SK-N-SH (cell line): Measurements from ENCODE around the gene TMEM243. TPM values are rescaled to one million over a fixed set of nuclear protein-coding genes. Genes with fewer than 3 reads are reported as not detected.

Experiments used
- CTCF ChIA-PET: fragments of 300-600, 350-600 bp; formaldehyde crosslinking; extraction: SDS; loops from one replicate; lab custom pipeline; 2021; lab: Yijun Ruan, JAX
- POLR2A ChIA-PET: fragments of 350-600 bp; sonication (Branson Sonifier 250); formaldehyde crosslinking; extraction: SDS; loops from one replicate; lab custom pipeline; 2020; ENCODE audit warnings: antibody characterized with exemption, inconsistent platforms; lab: Yijun Ruan, JAX
- DNase-seq: peaks from one replicate; pipeline ENCODE4 v3.0.0; 2012
- H2AFZ ChIP-seq: fragments of 200-600 bp; sonication (generic); 2 replicates; pipeline ENCODE4 v1.8.1; 2016; ENCODE audit warnings: antibody characterized with exemption, mild to moderate bottlenecking, low read depth
- H3F3A ChIP-seq: fragments of 200-600 bp; sonication (generic); replicated peaks from 2 replicates; pipeline ENCODE3; 2016; ENCODE audit warnings: antibody characterized with exemption, mild to moderate bottlenecking; ENCODE audit not compliant: insufficient read depth
- H3K27ac ChIP-seq, 2 experiments: fragments of 200-500 bp in 1 of 2; fragments of 200-600 bp in 1 of 2; sonication (Bioruptor generic) in 1 of 2; sonication (generic), shearing (Covaris generic) in 1 of 2; 2 replicates each; pipeline versions ENCODE4 v1.5.1 to v1.6.1; 2014 to 2016; ENCODE audit warnings: low read depth in 2 of 2, inconsistent platforms in 1 of 2, low read length in 1 of 2, mild to moderate bottlenecking in 1 of 2, mixed read lengths in 1 of 2
- H3K27me3 ChIP-seq: fragments of 200-600 bp; sonication (generic), shearing (Covaris generic); 2 replicates; pipeline ENCODE4 v1.6.1; 2016; ENCODE audit warnings: mixed run types; ENCODE audit not compliant: insufficient read depth
- H3K36me3 ChIP-seq, 2 experiments: fragments of 200-500 bp in 1 of 2; fragments of 200-600 bp in 1 of 2; sonication (Bioruptor generic) in 1 of 2; sonication (generic) in 1 of 2; replicated peaks in 1 of 2; 2 replicates each; pipeline versions ENCODE3 to v1.5.1; 2014 to 2016; ENCODE audit warnings: low read length in 1 of 2, mild to moderate bottlenecking in 1 of 2; ENCODE audit not compliant: insufficient read depth in 2 of 2, control insufficient read depth in 1 of 2
- H3K4me1 ChIP-seq, 2 experiments: fragments of 200-500 bp in 1 of 2; fragments of 200-600 bp in 1 of 2; sonication (Bioruptor generic) in 1 of 2; sonication (generic), shearing (Covaris generic) in 1 of 2; 2 replicates each; pipeline versions ENCODE4 v1.5.1 to v1.6.1; 2014 to 2016; ENCODE audit warnings: low read depth in 1 of 2, low read length in 1 of 2, mixed run types in 1 of 2; ENCODE audit not compliant: insufficient read depth in 2 of 2, control insufficient read depth in 1 of 2
- H3K4me2 ChIP-seq: fragments of 200-600 bp; sonication (generic), shearing (Covaris generic); 2 replicates; pipeline ENCODE4 v1.6.1; 2017; ENCODE audit warnings: mixed run types
- H3K4me3 ChIP-seq, 2 experiments: fragments of 200-500 bp in 1 of 2; fragments of 200-600 bp in 1 of 2; sonication (Bioruptor generic) in 1 of 2; sonication (generic), shearing (Covaris generic) in 1 of 2; 2 replicates each; pipeline versions ENCODE4 v1.5.1 to v1.8.1; 2014 to 2016; ENCODE audit warnings: low read depth in 2 of 2, inconsistent platforms in 1 of 2, low read length in 1 of 2, mild to moderate bottlenecking in 1 of 2, mixed read lengths in 1 of 2, moderate library complexity in 1 of 2
- H3K79me2 ChIP-seq: fragments of 200-600 bp; sonication (generic); 2 replicates; pipeline ENCODE4 v1.8.1; 2017; ENCODE audit warnings: mild to moderate bottlenecking; ENCODE audit not compliant: insufficient read depth
- H3K9ac ChIP-seq: fragments of 200-600 bp; sonication (generic); 2 replicates; pipeline ENCODE4 v1.6.1; 2017; ENCODE audit warnings: mixed run types
- H3K9me2 ChIP-seq: fragments of 200-600 bp; sonication (generic); 2 replicates; pipeline ENCODE4 v1.6.1; 2017; ENCODE audit warnings: mixed run types
- H3K9me3 ChIP-seq: fragments of 200-600 bp; sonication (generic); 2 replicates; pipeline ENCODE4 v1.6.1; 2017; ENCODE audit warnings: mixed run types, mild to moderate bottlenecking, moderate library complexity
- H4K20me1 ChIP-seq: fragments of 200-600 bp; sonication (generic); 2 replicates; pipeline ENCODE4 v1.6.1; 2017; ENCODE audit warnings: mild to moderate bottlenecking, mixed run types; ENCODE audit not compliant: insufficient read depth
- EZH2phosphoT487 ChIP-seq: fragments of 200-600 bp; sonication (generic); IDR thresholded peaks from 2 replicates; pipeline ENCODE4 v1.6.1; 2017; ENCODE audit warnings: low read depth, mixed run types, mild to moderate bottlenecking, antibody characterized with exemption, moderate library complexity, borderline replicate concordance
- FOSL2 ChIP-seq: IDR thresholded peaks from 2 replicates; pipeline ENCODE4 v1.4.0; 2012; ENCODE audit warnings: low read depth, mild to moderate bottlenecking, moderate library complexity, borderline replicate concordance
- FOXJ3 ChIP-seq: sonication (generic); formaldehyde crosslinking; IDR thresholded peaks from 2 replicates; pipeline ENCODE4 v1.5.1; 2020; ENCODE audit warnings: mild to moderate bottlenecking, missing genetic modification reagents
- GABPA ChIP-seq: IDR thresholded peaks from 2 replicates; pipeline ENCODE4 v1.4.0; 2012; ENCODE audit warnings: low read depth, mild to moderate bottlenecking
- GATA2 ChIP-seq: sonication (generic); formaldehyde crosslinking; IDR thresholded peaks from 2 replicates; pipeline ENCODE4 v1.5.0; 2020; ENCODE audit warnings: mild to moderate bottlenecking, missing genetic modification reagents
- JUND ChIP-seq: IDR thresholded peaks from 2 replicates; pipeline ENCODE4 v1.4.0; 2012
- MEF2A ChIP-seq: IDR thresholded peaks from 2 replicates; pipeline ENCODE4 v1.4.0; 2012; ENCODE audit warnings: low read depth, borderline replicate concordance
- NFIC ChIP-seq: IDR thresholded peaks from 2 replicates; pipeline ENCODE4 v1.4.0; 2012; ENCODE audit warnings: borderline replicate concordance
- NRF1 ChIP-seq: IDR thresholded peaks from 2 replicates; pipeline ENCODE4 v1.6.1; 2012; ENCODE audit warnings: low read depth, mild to moderate bottlenecking, low read length
- POLR2AphosphoS5 ChIP-seq: IDR thresholded peaks from 2 replicates; pipeline ENCODE4 v1.6.1; 2012; ENCODE audit warnings: low read depth, low read length
- RFX5 ChIP-seq: IDR thresholded peaks from 2 replicates; pipeline ENCODE4 v1.6.1; 2012; ENCODE audit warnings: mild to moderate bottlenecking, improper control_type of control experiment, low read length
- SMC3 ChIP-seq: IDR thresholded peaks from 2 replicates; pipeline ENCODE4 v1.6.1; 2012; ENCODE audit warnings: low read depth, low read length, improper control_type of control experiment
- TAF1 ChIP-seq: IDR thresholded peaks from 2 replicates; pipeline ENCODE4 v1.6.1; 2012; ENCODE audit warnings: low read depth, mild to moderate bottlenecking, low read length, moderate library complexity, borderline replicate concordance
- TEAD4 ChIP-seq: IDR thresholded peaks from 2 replicates; pipeline ENCODE4 v1.4.0; 2012; ENCODE audit warnings: mild to moderate bottlenecking, borderline replicate concordance; ENCODE audit not compliant: insufficient read depth
- WGBS: methylation state at CpG from one replicate; pipeline ENCODE4 v1.1.6; 2017; ENCODE audit warnings: low lambda C conversion rate; 5-methylcytosine and 5-hydroxymethylcytosine counted together
- polyA plus RNA-seq, 3 experiments: library from polyadenylated mRNA; depleted of rRNA; stranded (reverse); fragments of >200 nt; gene quantifications; 2 replicates each; pipeline ENCODE4 v1.2.3, GENCODE V29; 2012
- TF ChIP-seq, protein P1 (sequence below): IDR thresholded peaks from 2 replicates; pipeline ENCODE4; 2012
- TF ChIP-seq, protein P2 (sequence below): fragments of 150-350 bp; IDR thresholded peaks from 2 replicates; pipeline ENCODE4 v1.6.1; 2017; ENCODE audit warnings: antibody characterized with exemption, low read length, low read depth, borderline replicate concordance
- TF ChIP-seq, protein P3 (sequence below): fragments of 150-350 bp; IDR thresholded peaks from 2 replicates; pipeline ENCODE4 v1.6.1; 2016; ENCODE audit warnings: mild to moderate bottlenecking, low read depth, low read length
- TF ChIP-seq, protein P4 (sequence below): IDR thresholded peaks from 2 replicates; pipeline ENCODE4 v1.4.0; 2012; ENCODE audit warnings: low read depth, borderline replicate concordance

TMEM243 gene
- polyA plus RNA-seq, 1 of the 3 experiments (the other 2 are of a cell fraction), result 31.1 TPM

DNA sequence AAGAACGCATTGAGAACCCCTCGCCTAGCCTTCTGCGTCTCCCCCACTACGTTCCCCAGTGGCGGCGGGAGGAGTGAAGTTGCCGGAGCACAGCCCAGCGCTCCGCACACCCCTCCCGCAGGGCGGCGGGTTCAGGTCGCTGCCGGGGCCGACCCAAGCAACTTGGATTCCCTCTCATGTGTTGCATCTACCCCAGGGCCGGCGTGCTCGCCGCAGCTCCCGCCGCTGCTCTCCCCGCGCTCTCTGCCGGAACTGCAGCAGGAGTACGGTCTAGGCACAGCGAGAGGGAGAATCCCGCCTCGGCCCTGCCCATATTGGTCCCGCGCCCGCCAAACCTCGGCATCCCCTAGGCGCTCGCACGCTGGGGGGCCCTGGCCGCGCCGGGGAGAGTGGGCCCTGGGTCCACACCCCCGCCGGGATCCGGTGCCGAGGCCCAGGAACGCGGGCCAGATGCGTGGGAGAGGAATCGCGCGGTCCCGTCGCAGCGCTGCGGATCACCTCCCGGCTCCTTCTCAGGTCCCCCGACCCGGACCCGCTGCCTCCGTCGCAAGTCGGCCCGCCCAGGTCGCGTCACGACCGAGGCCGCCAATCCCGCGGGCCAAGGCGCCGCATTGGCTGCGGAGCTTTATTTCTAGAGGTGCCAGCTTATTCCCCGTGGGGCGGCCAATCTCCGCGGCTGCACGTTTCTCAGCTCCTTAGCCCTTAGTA is 648 bp upstream of the TMEM243 start (continued):
- TF ChIP-seq, protein P1, sequence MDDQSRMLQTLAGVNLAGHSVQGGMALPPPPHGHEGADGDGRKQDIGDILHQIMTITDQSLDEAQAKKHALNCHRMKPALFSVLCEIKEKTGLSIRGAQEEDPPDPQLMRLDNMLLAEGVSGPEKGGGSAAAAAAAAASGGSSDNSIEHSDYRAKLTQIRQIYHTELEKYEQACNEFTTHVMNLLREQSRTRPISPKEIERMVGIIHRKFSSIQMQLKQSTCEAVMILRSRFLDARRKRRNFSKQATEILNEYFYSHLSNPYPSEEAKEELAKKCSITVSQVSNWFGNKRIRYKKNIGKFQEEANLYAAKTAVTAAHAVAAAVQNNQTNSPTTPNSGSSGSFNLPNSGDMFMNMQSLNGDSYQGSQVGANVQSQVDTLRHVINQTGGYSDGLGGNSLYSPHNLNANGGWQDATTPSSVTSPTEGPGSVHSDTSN, result peak; percentile 30; the same call in 1 of the 2 replicates
- TF ChIP-seq RFX5 (peak; percentile 60; the same call in 1 of the 2 replicates), FOSL2 (no peak), GABPA (0 out of 2 replicates have a peak, but pooled peaks have one; percentile 23), POLR2AphosphoS5 (peak; percentile 74)

DNA sequence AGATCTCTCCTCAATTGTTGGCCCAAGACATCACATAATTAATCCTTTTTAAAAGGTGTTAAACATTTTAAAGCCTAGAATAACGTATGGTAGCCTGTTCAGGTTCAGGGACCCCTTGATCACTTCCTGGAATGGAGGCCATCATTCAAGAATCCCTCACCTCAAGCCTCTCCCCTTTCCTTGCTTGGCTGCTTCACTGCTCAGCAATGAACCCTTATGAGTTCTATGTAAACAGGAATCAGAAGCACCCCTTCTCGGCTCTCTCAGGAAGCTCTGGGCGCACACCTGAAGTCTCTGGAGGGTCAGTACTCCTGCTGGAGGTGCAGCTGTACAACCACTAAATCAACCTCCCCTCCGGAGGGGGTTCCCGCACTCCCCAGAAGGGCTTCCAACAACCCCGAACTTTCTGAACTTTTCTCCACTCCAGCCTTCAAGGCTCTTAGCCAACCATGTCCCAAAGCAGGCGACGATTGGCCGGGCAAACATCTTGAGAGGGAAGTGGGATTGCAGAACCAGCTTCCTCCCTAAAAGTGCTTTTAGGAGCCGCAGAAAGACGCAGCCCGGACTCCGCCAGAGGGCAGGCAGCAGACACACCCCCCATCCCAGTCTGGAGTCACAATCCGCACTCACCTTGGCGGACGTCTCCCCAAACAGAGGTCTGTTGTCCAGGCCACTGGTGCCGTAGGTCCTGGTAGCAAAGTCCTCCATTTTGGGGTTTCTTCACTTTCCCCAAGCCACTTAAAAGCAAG is 562 bp downstream of the TMEM243 start:
- peak overlapping the region; percentile 61 to 74 for H3K27ac ChIP-seq
- H3K27me3 ChIP-seq, result no peaks in the 10 kb centered on the region
- DNase-seq, result peak; percentile 60
- H4K20me1 ChIP-seq, result no peaks in the 10 kb centered on the region
- peaks cover 0 to 24% of the 10 kb centered on the region in 2 experiments; a peak in 2 of 4 replicates for H3K4me1 ChIP-seq
- peak overlapping the region; percentile 95 to 99 for H3K4me3 ChIP-seq
- H3K4me2 ChIP-seq, result peak overlapping the region; percentile 94
- 34% methylated on average over 13 of the region's 17 CpGs for WGBS
- H3F3A ChIP-seq, result peaks cover 5% of the 10 kb centered on the region
- no peaks in the 10 kb centered on the region for H3K9me3 ChIP-seq
- TF ChIP-seq EZH2phosphoT487 (no peak), FOXJ3 (CRISPR knock-in tag) (no peak), SMC3 (no peak), TAF1 (no peak), MEF2A (no peak), NRF1 (no peak), NFIC (no peak), TEAD4 (no peak), JUND (no peak), FOSL2 (no peak), GATA2 (CRISPR knock-in tag) (no peak)
- TF ChIP-seq, protein P2, sequence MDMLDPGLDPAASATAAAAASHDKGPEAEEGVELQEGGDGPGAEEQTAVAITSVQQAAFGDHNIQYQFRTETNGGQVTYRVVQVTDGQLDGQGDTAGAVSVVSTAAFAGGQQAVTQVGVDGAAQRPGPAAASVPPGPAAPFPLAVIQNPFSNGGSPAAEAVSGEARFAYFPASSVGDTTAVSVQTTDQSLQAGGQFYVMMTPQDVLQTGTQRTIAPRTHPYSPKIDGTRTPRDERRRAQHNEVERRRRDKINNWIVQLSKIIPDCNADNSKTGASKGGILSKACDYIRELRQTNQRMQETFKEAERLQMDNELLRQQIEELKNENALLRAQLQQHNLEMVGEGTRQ, result no peak
- TF ChIP-seq, protein P3, sequence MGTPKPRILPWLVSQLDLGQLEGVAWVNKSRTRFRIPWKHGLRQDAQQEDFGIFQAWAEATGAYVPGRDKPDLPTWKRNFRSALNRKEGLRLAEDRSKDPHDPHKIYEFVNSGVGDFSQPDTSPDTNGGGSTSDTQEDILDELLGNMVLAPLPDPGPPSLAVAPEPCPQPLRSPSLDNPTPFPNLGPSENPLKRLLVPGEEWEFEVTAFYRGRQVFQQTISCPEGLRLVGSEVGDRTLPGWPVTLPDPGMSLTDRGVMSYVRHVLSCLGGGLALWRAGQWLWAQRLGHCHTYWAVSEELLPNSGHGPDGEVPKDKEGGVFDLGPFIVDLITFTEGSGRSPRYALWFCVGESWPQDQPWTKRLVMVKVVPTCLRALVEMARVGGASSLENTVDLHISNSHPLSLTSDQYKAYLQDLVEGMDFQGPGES, result no peak
- TF ChIP-seq, protein P4, sequence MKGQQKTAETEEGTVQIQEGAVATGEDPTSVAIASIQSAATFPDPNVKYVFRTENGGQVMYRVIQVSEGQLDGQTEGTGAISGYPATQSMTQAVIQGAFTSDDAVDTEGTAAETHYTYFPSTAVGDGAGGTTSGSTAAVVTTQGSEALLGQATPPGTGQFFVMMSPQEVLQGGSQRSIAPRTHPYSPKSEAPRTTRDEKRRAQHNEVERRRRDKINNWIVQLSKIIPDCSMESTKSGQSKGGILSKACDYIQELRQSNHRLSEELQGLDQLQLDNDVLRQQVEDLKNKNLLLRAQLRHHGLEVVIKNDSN, result no peak
- TF ChIP-seq, protein P1, result no peak
- H3K79me2 ChIP-seq, result peaks cover 23% of the 10 kb centered on the region
- peak overlapping the region; percentile 87 for H3K9ac ChIP-seq
- H3K36me3 ChIP-seq, result peaks cover 0 to 15% of the 10 kb centered on the region in 2 experiments
- H2AFZ ChIP-seq, result peak overlapping the region; percentile 94
- POLR2A ChIA-PET, result interaction anchor here (1.0 to 2.4 kb wide), 4 partner anchors 11 to 67 kb away, joined by 4 to 22 read pairs (median 6); partner anchors contain the start of gene DMTF1
- CTCF ChIA-PET, result interaction anchor here (0.7 to 2.8 kb wide), 12 partner anchors 11 to 292 kb away, joined by 3 to 13 read pairs (median 4); partner anchors contain the start of gene ELAPOR2
- no peaks in the 10 kb centered on the region for H3K9me2 ChIP-seq
